Stimulated activated CD8-positive, alpha-beta memory T cell treated with anti-CD3 and anti-CD28 coated beads, Interleukin-7, amount 100 ng/mL, for 1 hour (primary cell): ENCODE results near the gene NRG3.

Source experiments
- DNase-seq, 2 donors: peaks; one replicate each; pipeline ENCODE4 v3.0.0-alpha.2; 2020; ENCODE audit warnings: low read depth in 2 of 2

Gene NRG3

DNA sequence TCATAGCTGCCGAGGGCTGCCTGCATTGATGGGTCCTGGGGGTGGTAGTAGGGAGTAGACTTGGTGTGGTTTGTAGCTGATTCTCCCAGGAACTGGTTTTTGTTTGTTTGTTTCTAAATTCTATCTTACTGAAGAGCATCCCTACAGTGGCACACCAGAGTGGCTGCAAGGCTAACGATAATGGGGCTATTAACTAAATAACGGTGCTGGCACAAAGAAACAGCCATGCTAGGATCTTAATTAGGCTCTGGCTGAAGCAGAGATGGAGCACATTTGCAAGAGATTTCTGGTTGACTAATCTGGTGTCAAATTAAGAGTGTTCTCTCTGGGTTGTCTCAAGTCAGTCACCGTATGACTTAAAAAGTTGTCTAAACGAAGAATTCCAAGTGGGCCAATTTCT lies 590.0 kb downstream of the NRG3 start:
- no peak for DNase-seq

DNA sequence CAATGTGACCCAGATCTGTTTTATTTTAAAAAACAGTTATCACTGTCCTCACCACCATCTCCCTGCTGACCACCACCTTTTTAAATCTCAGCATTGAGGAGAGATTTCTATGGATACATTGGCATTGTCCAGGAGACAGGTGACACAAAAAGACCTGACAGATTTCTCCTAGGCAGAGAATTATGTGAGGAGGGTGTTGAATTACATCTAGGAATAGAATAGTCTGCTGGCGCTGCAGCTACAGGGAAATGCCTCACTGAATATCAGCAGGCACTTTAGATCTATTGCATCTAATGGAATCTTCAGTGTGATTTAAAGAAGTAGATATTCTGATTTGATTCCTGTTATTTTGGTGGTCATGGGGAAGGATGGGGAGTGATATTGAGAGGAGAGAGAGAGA lies 593.5 kb downstream of the NRG3 start:
- no peak for DNase-seq

DNA sequence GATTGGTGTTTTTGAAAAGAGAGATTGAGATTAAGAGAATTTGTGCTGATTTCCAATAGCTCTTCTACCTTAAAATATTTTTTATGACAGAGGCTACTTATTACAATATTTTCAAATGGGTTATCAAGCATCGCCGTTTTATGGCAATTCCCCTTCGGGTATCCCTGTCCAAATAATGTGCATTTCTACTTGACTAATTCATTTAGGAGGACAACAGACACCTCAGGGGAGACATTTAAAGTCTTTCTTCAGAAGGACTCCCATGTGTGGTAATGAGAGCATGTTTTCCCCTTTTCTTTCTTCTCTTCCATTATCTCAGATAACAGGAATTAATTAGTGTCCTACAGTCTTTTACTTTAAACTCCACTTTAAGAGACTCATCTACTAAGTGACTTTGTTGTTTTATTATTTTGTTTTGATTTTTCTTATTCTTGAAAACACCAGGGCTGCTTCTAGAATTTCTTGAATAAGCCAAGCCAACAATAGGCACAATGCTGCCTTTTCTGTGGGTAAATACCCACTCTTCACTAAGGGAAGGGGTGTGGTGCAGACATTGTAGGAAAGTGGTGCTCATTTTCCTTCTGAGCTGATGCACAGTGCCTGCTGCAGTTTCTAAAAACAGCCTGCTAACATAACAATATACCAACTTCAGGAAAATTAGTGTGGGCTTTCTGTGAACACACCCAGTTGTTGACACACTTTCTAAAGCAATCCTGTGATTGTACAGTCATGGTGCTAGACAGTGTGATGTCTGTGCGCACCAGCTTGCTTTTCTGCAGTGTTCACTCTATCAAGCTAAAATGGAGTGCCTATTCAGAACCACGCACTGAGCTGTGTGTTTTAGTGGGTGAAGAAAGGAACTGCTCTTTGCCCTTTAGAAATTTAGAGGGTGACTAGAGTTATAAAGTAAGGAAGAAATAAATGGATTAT lies 597.7 kb downstream of the NRG3 start:
- DNase-seq: no peak

- no peak for DNase-seq
These were observed 602.8 kb downstream of the NRG3 start for GRCh38 chr10:82477776-82478175.

DNA sequence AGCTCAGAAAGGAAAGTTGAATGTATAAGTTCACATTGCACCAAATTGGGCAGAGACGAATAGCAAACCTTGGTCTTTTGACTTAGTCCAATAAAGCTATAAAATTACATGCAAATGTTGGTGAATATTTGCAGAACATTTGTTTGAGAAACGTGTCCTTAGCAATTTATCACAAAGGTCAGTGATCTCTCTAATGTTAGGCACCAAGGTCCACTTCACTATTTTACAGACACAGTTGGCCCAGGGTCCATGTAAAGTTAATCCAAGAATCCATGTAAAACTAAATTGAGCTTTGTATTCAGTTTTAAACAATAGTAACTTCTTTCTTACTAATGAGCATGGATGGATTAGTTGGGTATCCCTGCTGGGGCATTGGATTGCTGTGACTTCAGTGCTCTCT lies 617.7 kb downstream of the NRG3 start:
- DNase-seq: no peak

DNA sequence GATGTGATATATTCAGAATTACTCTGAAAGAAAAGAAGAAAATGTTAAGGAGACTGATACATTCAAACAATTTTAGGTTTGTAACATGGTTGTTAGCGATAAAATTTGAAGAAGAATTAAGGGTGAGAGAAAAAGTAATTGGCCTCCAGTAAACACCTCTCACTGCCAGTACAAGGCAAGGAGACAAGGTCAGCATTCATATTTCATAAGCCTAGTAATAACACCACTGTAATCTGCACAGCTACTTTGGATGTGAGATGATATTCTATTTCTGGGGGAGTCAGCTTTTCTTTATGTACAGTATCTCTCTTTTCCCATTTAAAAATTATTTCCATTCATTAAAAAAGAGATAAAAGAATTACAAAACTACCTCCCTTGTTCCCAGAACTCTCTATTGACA lies 621.1 kb downstream of the NRG3 start:
- DNase-seq: no peak

DNA sequence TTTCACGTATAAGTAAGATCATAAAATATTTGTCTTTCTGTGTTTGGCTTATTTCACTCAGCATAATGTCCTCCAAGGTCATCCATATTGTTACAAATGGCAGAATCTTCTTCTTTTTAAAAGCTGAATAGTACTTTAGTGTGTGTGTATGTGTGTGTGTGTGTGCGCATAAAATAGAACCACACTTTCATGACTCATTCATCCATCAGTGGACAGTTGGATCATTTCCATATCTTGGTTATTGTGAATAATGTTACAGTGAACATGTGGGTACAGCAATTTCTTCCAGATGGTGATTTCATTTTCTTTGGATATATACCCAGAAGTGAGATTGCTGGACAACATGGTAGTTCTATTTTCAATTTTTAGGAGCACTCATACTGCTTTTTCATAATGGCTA lies 622.4 kb downstream of the NRG3 start:
- no peak for DNase-seq

- no peak for DNase-seq
These were observed 624.0 kb downstream of the NRG3 start for GRCh38 chr10:82498976-82499375.

- DNase-seq: no peak
These were observed 630.0 kb downstream of the NRG3 start for GRCh38 chr10:82505009-82505408.

GRCh38 chr10:82506680-82507376 lies 631.8 kb downstream of the NRG3 start:
- DNase-seq: no peak

- DNase-seq: no peak
These were observed 640.3 kb downstream of the NRG3 start for GRCh38 chr10:82515256-82515655.

- no peak for DNase-seq
These were observed 654.1 kb downstream of the NRG3 start for GRCh38 chr10:82529062-82529461.

- DNase-seq: no peak
These were observed 660.5 kb downstream of the NRG3 start for GRCh38 chr10:82535457-82535856.

- no peak for DNase-seq
These were observed 661.7 kb downstream of the NRG3 start for GRCh38 chr10:82536668-82537067.

- no peak for DNase-seq
These were observed 663.3 kb downstream of the NRG3 start for GRCh38 chr10:82538272-82538671.

DNA sequence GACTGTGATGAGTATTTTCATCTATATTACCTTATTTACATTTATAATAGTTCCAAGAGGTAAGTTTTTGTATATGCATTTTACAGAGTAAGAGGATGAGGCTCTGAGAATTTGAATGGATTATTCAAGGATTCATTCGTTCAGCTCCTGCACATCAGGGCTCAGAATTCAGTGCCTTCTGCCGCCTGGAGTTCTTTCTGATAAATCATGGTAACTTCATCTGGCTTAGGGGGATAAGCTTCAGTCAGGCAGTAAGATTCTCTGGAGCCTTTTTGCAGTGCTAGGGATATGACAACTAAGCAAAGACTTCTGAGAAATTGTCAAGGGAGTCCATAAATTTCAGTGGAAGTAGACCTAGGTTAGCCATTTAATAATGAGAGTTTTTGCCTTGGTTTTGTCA lies 668.6 kb downstream of the NRG3 start:
- no peak for DNase-seq

- no peak for DNase-seq
These were observed 669.4 kb downstream of the NRG3 start for GRCh38 chr10:82544377-82544776.

DNA sequence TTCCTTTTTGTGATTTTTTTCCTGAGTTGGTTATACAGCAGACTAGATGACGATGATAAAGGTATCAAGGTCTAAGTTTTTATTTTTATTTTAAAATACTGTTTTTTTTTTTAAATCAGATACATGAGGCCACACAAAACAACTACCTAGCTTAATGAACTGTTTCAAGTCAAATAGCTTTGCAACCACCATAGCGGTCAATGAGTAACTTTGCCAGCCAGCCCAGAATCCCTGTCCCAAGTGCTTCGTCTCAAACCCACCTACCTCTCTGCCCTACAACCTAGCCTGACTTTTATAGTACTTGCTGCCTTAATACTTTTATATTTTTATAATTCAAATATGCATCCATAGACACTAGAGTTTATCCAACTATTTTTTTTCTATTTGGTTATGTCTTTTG lies 676.5 kb downstream of the NRG3 start:
- DNase-seq: no peak

DNA sequence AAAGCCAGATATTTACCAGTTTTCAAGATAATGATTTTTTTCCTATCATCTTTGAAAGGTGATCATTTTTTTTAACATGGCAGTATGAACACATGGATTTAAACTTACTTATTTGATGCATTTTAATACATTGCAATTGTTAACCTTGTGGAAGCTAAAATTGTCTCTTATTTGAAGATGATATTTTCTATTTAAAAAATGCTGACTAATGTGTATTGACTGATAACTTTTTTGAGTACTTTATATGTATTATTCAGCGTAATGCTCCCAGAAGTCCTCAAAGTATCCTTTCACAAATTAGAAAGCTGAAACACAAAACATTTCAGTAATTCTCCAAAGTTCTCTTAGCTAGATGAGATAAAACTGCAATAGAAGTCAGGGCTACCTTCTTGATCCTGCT lies 677.3 kb downstream of the NRG3 start:
- no peak for DNase-seq

DNA sequence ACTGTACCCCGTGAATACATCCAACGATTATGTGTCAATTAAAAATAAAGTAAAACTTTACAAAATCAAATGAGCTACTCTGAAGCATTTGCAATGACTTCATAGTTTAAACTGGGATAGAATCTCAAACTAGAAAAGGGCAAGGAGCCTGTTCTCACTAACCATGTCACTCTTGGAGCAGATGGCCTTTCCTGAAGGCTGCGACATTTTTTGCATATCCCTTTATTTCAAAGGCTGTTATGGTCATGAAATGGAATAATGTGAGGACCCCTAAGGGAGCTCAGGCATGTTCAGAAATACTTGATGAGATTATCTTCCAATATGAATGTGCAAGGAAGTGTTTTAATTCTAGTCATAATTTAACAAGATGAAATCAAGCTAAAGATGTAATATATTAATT lies 679.4 kb downstream of the NRG3 start:
- DNase-seq: no peak

GRCh38 chr10:82558014-82558607 lies 683.1 kb downstream of the NRG3 start:
- no peak for DNase-seq

DNA sequence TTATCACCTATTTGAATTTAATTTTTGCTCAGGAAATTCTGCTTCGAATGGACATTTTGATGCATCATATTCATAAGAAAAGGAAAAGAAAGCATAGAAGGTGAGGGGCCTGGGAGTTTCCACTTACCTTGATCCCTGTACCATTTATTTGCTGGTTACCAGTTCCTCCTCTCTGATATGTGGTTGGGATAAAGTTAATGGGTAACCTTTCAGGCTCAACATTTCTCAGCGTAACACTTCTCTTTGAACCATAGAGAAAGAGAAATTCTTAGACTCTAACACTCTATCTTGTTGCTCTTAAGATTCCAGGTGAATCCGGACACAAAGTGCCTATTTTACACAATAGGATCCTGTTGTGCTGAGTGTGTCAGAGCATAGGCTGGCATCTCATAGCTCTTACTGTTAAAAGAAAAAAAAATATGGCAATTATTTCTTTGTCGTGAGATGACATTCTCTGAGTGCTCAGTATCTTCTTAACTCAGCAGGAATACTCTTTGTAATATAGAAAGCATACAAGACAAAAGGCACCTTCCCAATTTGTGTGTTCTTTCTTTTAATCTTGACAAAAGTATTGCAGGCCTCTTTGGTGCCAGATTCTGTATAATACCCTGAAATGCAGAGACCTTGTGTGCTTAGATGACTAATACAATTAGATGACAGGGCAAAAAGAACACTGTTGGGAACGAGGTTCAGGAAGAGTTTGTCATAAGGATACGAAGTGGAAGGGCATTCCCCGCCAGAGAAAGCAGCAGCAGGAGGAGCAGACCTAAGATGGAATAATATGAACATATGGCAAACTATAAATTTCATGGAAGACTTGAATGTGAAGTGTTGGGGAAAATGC lies 689.6 kb downstream of the NRG3 start:
- no peak for DNase-seq
